ENCODE data around the gene KCNA3. TPM values are rescaled to one million over a fixed set of nuclear protein-coding genes. Genes with fewer than 3 reads are reported as not detected.

Gene KCNA3
- polyA plus RNA-seq, 3 donors, result 4.8 to 7.7 (median 5.6) TPM

DNA sequence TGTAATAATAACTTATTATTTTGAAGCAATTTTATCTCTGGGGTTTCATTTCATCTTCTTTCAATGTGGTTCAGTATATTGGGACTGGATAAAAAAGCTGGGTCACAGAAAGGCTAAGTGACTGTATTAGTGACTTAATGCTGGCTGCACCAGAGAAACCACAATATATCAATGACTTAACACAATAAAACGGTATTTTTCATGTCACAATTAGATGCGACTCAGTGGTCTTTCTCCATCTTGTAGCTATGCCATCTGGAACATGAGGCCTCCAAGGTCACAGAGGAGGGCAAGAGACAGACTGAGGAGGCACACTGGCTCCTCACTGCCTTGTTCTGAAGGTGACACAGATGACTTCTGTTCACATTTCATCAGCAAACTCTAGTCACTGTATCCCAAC lies 26.0 kb upstream of the KCNA3 start:
- no peaks in the 10 kb centered on the region for H3K79me2 ChIP-seq (ENCODE audit: insufficient read depth, low read length)
- H3K27me3 Mint-ChIP-seq (ENCODE audit: low read depth in 3 of 3), result no peaks in the 10 kb centered on the region
- H3K27ac ChIP-seq (ENCODE audit: low read depth in 1 of 2, low read length in 2 of 2), result no peak overlapping the region
- no peak overlapping the region for H2AFZ ChIP-seq (ENCODE audit: insufficient read depth, low read depth, low read length, poor library complexity, severe bottlenecking)
- no peaks in the 10 kb centered on the region for H3K36me3 Mint-ChIP-seq
- intact Hi-C loops (cut with micrococcal nuclease), result no loop called here
- H3K27me3 ChIP-seq (ENCODE audit: control insufficient read depth in 2 of 2, insufficient read depth in 2 of 2, low read length in 2 of 2), result no peaks in the 10 kb centered on the region
- no peak overlapping the region for H3K4me2 ChIP-seq (replicated peaks; ENCODE audit: extremely low read depth, low read length, poor library complexity, severe bottlenecking)
- no peak overlapping the region for H3K4me3 ChIP-seq (replicated peaks in 1 of 3; ENCODE audit: low read depth in 2 of 3, low read length in 3 of 3)
- WGBS (ENCODE audit: insufficient coverage), result 59% methylated on average over 2 of the region's 2 CpGs
- peaks cover 9% of the 10 kb centered on the region for H3K4me1 Mint-ChIP-seq
- peaks cover 0 to 8% (median 0%) of the 10 kb centered on the region in 7 donors for H3K9me3 Mint-ChIP-seq
- DNase-seq, result peak in 1 of 3 donors; percentile 35
- H3K4me3 Mint-ChIP-seq, result no peak overlapping the region
- H3K36me3 ChIP-seq (replicated peaks in 1 of 2; ENCODE audit: control insufficient read depth in 1 of 2, insufficient read depth in 2 of 2, low read length in 2 of 2), result no peaks in the 10 kb centered on the region
- H3K9me3 ChIP-seq (replicated peaks in 1 of 2; ENCODE audit: control insufficient read depth in 1 of 2, insufficient read depth in 1 of 2, low read length in 2 of 2), result no peaks in the 10 kb centered on the region
- TF ChIP-seq, protein P1, sequence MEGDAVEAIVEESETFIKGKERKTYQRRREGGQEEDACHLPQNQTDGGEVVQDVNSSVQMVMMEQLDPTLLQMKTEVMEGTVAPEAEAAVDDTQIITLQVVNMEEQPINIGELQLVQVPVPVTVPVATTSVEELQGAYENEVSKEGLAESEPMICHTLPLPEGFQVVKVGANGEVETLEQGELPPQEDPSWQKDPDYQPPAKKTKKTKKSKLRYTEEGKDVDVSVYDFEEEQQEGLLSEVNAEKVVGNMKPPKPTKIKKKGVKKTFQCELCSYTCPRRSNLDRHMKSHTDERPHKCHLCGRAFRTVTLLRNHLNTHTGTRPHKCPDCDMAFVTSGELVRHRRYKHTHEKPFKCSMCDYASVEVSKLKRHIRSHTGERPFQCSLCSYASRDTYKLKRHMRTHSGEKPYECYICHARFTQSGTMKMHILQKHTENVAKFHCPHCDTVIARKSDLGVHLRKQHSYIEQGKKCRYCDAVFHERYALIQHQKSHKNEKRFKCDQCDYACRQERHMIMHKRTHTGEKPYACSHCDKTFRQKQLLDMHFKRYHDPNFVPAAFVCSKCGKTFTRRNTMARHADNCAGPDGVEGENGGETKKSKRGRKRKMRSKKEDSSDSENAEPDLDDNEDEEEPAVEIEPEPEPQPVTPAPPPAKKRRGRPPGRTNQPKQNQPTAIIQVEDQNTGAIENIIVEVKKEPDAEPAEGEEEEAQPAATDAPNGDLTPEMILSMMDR (IDR thresholded peaks at IDR 0.05), result no peak
- H4K20me1 ChIP-seq (ENCODE audit: insufficient read depth, low read length), result no peaks in the 10 kb centered on the region
- H3K4me1 ChIP-seq (ENCODE audit: control insufficient read depth in 1 of 2, insufficient read depth in 2 of 2, low read length in 2 of 2), result peaks cover 0 to 8% of the 10 kb centered on the region in 2 donors
- H3K27ac Mint-ChIP-seq, result no peak overlapping the region
- no peak overlapping the region for H3K9ac ChIP-seq (ENCODE audit: insufficient read depth, low read length, poor library complexity, severe bottlenecking)

DNA sequence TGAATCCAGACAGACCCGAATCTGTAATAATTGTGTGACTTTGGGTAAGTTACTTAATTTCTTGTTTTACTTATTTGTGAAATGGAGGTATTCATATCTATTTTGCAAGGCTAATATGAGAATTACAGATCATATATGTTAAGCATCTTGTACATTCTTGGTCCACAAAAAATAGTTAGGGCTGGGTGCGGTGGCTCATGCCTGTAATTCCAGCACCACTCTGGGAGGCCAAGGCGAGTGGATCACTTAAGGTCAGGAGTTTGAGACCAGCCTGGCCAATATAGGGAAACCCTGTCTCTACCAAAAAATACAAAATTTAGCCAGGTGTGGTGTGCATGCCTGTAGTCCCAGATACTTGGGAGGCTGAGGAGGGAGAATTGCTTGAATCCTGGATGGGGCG lies 22.9 kb upstream of the KCNA3 start:
- Mint-ChIP-seq H3K36me3 (no peaks in the 10 kb centered on the region), H3K9me3 (no peaks in the 10 kb centered on the region), H3K27me3 (ENCODE audit: low read depth in 3 of 3) (no peaks in the 10 kb centered on the region), H3K4me3 (no peak overlapping the region), H3K27ac (no peak overlapping the region), H3K4me1 (peaks cover 9% of the 10 kb centered on the region)
- no peak overlapping the region for H3K4me3 ChIP-seq (replicated peaks in 1 of 3; ENCODE audit: low read depth in 2 of 3, low read length in 3 of 3)
- intact Hi-C loops (cut with micrococcal nuclease), result no loop called here
- H3K4me1 ChIP-seq (ENCODE audit: control insufficient read depth in 1 of 2, insufficient read depth in 2 of 2, low read length in 2 of 2), result peaks cover 0 to 8% of the 10 kb centered on the region in 2 donors
- WGBS (ENCODE audit: insufficient coverage), result 67% methylated on average over 1 of the region's 4 CpGs
- H3K27ac ChIP-seq (ENCODE audit: low read depth in 1 of 2, low read length in 2 of 2), result no peak overlapping the region
- no peaks in the 10 kb centered on the region for H3K9me3 ChIP-seq (replicated peaks in 1 of 2; ENCODE audit: control insufficient read depth in 1 of 2, insufficient read depth in 1 of 2, low read length in 2 of 2)
- TF ChIP-seq, protein P1 (IDR thresholded peaks at IDR 0.05), result no peak
- no peaks in the 10 kb centered on the region for H4K20me1 ChIP-seq (ENCODE audit: insufficient read depth, low read length)
- no peaks in the 10 kb centered on the region for H3K27me3 ChIP-seq (ENCODE audit: control insufficient read depth in 2 of 2, insufficient read depth in 2 of 2, low read length in 2 of 2)
- no peak for DNase-seq
- H3K4me2 ChIP-seq (replicated peaks; ENCODE audit: extremely low read depth, low read length, poor library complexity, severe bottlenecking), result no peak overlapping the region
- no peaks in the 10 kb centered on the region for H3K79me2 ChIP-seq (ENCODE audit: insufficient read depth, low read length)
- no peak overlapping the region for H2AFZ ChIP-seq (ENCODE audit: insufficient read depth, low read depth, low read length, poor library complexity, severe bottlenecking)
- no peaks in the 10 kb centered on the region for H3K36me3 ChIP-seq (replicated peaks in 1 of 2; ENCODE audit: control insufficient read depth in 1 of 2, insufficient read depth in 2 of 2, low read length in 2 of 2)
- no peak overlapping the region for H3K9ac ChIP-seq (ENCODE audit: insufficient read depth, low read length, poor library complexity, severe bottlenecking)
